LNCaP clone FGC (cell line): ENCODE measurements around the gene GPR18.

Source experiments
- DNase-seq: peaks from one replicate; pipeline ENCODE4 v3.0.0-alpha.2; 2011; ENCODE audit warnings: low read depth
- H3K4me3 ChIP-seq: 2 replicates; pipeline ENCODE4 v1.5.1; 2011; ENCODE audit warnings: mild to moderate bottlenecking, low read depth, low read length, control low read depth
- TF ChIP-seq, protein P1 (sequence below): IDR thresholded peaks from 2 replicates; pipeline ENCODE4 v1.5.1; 2012; ENCODE audit warnings: mild to moderate bottlenecking; ENCODE audit not compliant: control insufficient read depth, insufficient read depth; ENCODE audit errors: extremely low read depth

GPR18 gene

DNA sequence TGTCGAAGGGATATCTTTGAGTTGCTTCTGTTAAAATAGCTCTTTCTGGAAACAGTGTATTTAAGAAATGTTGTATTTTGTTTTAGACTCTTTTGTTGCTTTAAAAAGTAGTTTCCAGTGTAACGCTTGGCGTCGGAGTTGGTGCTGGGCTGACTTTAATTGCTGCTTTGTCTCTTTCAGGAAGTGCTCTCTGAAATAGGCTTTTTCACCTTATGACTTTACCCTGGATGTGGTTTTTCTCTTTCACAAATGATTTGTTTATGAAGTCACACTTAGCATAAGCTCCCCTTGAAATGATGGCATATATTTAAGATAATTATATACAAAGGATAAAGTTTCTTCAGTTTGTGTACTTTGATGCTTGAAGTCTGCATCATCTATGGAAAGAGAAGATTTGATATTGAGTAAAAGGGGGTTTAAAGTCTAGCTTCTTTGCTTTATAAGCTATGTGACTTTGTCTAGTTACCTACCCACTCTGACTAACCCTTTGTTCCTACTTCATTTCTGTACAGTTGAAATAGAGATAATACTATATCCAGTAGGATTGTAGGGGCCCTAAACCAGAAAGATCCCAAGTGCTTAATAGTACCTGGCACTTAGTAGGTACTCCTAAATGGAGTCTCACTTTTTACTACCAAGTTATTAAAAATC is at the start of gene GPR18:
Gene GPR18 (minus strand): TSS at position 170 of the 651 bp plus-strand sequence. CDS start 2,507 bp downstream, outside the sequence.
- no peak for DNase-seq
- TF ChIP-seq, protein P1, sequence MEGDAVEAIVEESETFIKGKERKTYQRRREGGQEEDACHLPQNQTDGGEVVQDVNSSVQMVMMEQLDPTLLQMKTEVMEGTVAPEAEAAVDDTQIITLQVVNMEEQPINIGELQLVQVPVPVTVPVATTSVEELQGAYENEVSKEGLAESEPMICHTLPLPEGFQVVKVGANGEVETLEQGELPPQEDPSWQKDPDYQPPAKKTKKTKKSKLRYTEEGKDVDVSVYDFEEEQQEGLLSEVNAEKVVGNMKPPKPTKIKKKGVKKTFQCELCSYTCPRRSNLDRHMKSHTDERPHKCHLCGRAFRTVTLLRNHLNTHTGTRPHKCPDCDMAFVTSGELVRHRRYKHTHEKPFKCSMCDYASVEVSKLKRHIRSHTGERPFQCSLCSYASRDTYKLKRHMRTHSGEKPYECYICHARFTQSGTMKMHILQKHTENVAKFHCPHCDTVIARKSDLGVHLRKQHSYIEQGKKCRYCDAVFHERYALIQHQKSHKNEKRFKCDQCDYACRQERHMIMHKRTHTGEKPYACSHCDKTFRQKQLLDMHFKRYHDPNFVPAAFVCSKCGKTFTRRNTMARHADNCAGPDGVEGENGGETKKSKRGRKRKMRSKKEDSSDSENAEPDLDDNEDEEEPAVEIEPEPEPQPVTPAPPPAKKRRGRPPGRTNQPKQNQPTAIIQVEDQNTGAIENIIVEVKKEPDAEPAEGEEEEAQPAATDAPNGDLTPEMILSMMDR = no peak
- H3K4me3 ChIP-seq = no peak within 1 kb of the TSS

GRCh38 chr13:99307648-99308339 is 49.6 kb upstream of the GPR18 start:
- TF ChIP-seq, protein P1 = no peak
- no peak for DNase-seq
- no peak overlapping the region for H3K4me3 ChIP-seq

- H3K4me3 ChIP-seq = no peak within 1 kb of the TSS
- no peak for DNase-seq
- TF ChIP-seq, protein P1 = no peak
These were observed 49.1 kb upstream of the GPR18 start, which contains the start of gene GPR183 for GRCh38 chr13:99307247-99307646. TSS of gene GPR183 (minus strand) at chr13:99307399. CDS start at chr13:99296145, 11,254 bp downstream.

GRCh38 chr13:99305566-99305965 is 47.4 kb upstream of the GPR18 start:
- no peak overlapping the region for H3K4me3 ChIP-seq
- TF ChIP-seq, protein P1 = no peak
- no peak for DNase-seq

DNA sequence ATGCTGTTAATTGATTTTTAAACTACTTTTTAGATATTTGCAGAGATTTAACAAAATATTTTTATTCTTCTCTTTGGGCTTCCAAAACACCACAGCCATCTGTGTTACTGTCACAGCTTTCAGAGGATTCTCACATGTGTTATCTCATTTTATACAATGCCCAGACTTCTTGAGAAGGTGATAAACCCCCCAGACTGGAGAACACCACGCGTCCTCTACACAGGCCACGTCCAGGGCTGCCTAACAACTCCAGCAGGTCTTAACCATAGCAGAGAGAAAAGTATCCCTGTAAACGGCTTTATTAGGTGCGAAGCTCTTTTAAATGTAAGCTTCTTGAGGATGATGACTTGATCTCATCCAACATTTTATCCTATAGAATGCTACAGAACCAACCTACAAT is 47.0 kb upstream of the GPR18 start:
- H3K4me3 ChIP-seq = no peak overlapping the region
- DNase-seq = no peak

DNA sequence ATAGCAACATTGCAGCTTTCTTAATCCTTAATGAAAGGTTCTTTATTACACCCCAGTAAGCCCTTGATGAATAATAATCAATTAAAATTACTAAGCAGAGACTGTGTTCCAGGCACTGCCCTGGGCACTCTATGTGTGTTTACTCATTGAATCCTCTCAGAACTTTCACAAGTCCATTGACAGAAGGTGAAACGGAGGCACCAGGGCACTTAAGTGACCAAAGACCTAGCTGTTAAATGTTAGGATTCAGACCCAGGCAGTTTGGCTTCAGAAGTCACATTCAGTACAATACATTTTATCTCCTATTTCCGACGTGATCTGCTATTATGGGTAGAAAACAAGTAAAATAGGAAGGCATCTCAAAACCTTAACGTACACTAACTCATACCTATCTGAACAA is 46.4 kb upstream of the GPR18 start:
- TF ChIP-seq, protein P1 = no peak
- DNase-seq = no peak
- no peak overlapping the region for H3K4me3 ChIP-seq

More for the DNA sequence above, 47.0 kb upstream of the GPR18 start:
- TF ChIP-seq, protein P1 = no peak
